ENCODE data around the gene ZNF335. TPM values are rescaled to one million over a fixed set of nuclear protein-coding genes. Genes with fewer than 3 reads are reported as not detected.

The ZNF335 gene
- total and polyA plus RNA-seq, 8 donors, result 15.3 to 23.3 (median 16.7) TPM

DNA sequence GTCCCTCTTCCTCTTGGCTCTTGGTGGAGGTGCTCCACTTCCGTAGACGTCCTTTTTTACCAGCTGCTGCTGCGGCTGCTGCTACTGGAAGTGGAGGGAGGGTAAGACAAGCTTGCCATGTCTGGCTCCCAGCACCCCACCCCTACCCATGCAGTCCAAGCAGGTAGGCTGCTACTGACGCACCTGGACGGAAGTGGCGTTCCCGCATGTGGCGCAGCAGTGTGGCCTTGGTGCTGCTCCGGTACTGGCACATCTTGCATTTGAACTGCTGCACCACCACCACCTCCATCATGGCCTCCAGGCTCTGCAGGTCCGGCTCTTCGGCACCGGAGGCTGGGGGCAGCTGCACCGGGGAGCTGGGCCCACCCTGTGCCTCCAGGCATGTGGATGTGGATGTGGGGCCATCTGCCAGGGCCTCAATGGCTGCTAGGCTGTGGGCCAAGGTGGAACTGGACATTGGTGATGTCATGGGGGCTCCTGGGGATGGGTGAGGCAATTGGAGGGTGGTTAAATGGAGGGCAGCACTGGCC, 4.4 kb downstream of the ZNF335 start:
- ATAC-seq (no peak), DNase-seq (peak in 1 of 4 donors; percentile 27)
- Histone ChIP-seq H3K27ac (no peak overlapping the region), H3K4me3 (no peak overlapping the region), H3K27me3 (no peaks in the 10 kb centered on the region), H3K4me1 (peaks cover 15 to 31% of the 10 kb centered on the region in 2 donors), H3K36me3 (peaks cover 0 to 75% of the 10 kb centered on the region in 2 donors), H3K9me3 (no peaks in the 10 kb centered on the region)
- TF ChIP-seq, protein P1, sequence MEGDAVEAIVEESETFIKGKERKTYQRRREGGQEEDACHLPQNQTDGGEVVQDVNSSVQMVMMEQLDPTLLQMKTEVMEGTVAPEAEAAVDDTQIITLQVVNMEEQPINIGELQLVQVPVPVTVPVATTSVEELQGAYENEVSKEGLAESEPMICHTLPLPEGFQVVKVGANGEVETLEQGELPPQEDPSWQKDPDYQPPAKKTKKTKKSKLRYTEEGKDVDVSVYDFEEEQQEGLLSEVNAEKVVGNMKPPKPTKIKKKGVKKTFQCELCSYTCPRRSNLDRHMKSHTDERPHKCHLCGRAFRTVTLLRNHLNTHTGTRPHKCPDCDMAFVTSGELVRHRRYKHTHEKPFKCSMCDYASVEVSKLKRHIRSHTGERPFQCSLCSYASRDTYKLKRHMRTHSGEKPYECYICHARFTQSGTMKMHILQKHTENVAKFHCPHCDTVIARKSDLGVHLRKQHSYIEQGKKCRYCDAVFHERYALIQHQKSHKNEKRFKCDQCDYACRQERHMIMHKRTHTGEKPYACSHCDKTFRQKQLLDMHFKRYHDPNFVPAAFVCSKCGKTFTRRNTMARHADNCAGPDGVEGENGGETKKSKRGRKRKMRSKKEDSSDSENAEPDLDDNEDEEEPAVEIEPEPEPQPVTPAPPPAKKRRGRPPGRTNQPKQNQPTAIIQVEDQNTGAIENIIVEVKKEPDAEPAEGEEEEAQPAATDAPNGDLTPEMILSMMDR (IDR thresholded peaks at IDR 0.05), result no peak
- intact Hi-C loops (cut with DNase I), result no loop called here

DNA sequence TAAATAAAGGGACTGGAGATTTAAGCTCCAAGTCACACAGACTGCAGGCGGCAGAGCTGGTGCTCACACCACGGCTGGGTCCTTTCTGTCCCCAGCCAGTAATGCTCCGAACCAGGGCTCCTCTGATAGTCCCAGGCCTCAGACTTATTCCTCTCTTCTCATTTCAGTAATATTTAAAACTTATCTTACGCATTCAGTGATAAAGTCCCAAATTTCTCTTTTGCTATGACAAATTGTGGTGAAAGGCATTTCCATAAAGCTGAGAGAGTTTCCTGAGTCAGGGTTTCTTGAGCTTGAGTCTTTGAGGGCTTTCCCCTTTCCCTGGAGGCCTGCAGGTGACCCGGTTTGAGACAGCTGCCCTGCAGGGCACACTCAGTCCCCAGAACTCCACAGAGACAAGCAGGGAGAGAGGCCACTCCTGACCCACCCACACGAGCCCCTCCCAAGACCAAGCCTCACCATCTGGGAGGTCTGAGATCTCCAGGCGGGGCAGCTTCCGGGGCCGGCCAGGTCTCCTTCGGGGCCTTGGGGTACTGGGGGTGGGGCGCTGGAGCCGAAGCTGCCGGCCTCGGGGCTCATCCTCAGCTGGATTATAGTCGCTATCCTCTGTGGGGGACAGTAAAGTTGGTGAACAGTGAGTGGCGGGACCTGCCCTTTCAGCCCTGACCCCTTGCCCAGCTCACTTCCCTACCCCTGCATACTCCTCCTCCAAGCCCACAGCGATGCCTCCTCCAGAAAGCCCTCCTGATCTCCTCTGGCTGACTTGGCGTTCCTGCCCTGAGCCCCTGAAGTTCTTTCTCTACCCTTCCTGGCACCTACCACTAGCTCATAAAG, 6.6 kb downstream of the ZNF335 start:
- Histone ChIP-seq H3K36me3 (peaks cover 0 to 98% of the 10 kb centered on the region in 2 donors), H3K27me3 (no peaks in the 10 kb centered on the region), H3K4me3 (no peak overlapping the region), H3K27ac (no peak overlapping the region), H3K9me3 (no peaks in the 10 kb centered on the region), H3K4me1 (peaks cover 9 to 19% of the 10 kb centered on the region in 2 donors)
- intact Hi-C loops (cut with DNase I), result no loop called here
- DNase-seq (peak in 1 of 4 donors; percentile 22), ATAC-seq (no peak)
- TF ChIP-seq, protein P1 (IDR thresholded peaks at IDR 0.05), result no peak

DNA sequence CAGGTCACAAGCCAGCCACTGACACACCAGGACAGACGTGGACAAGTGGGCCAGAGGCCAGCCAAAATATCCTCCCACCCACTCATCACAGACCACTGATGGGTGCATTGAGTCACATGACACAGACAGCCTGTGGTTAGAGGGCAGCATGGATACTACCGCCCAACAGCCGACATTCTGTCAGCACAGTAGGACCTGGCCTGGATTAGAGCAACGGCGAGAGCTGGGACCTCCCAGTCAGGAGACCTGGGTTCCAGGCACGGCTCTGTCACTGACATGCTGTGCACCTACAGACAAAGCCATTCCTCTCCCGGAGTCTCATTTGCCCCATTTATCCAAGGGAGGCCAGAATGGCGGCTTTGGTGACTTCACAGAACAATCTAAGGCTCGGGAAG, 8.0 kb downstream of the ZNF335 start:
- intact Hi-C loops (cut with DNase I), result no loop called here
- Histone ChIP-seq H3K9me3 (no peaks in the 10 kb centered on the region), H3K27ac (no peak overlapping the region), H3K36me3 (peaks cover 0 to 100% of the 10 kb centered on the region in 2 donors), H3K4me3 (no peak overlapping the region), H3K4me1 (peaks cover 0 to 5% of the 10 kb centered on the region in 2 donors), H3K27me3 (no peaks in the 10 kb centered on the region)
- TF ChIP-seq, protein P1 (IDR thresholded peaks at IDR 0.05), result no peak
- DNase-seq (no peak), ATAC-seq (no peak)

DNA sequence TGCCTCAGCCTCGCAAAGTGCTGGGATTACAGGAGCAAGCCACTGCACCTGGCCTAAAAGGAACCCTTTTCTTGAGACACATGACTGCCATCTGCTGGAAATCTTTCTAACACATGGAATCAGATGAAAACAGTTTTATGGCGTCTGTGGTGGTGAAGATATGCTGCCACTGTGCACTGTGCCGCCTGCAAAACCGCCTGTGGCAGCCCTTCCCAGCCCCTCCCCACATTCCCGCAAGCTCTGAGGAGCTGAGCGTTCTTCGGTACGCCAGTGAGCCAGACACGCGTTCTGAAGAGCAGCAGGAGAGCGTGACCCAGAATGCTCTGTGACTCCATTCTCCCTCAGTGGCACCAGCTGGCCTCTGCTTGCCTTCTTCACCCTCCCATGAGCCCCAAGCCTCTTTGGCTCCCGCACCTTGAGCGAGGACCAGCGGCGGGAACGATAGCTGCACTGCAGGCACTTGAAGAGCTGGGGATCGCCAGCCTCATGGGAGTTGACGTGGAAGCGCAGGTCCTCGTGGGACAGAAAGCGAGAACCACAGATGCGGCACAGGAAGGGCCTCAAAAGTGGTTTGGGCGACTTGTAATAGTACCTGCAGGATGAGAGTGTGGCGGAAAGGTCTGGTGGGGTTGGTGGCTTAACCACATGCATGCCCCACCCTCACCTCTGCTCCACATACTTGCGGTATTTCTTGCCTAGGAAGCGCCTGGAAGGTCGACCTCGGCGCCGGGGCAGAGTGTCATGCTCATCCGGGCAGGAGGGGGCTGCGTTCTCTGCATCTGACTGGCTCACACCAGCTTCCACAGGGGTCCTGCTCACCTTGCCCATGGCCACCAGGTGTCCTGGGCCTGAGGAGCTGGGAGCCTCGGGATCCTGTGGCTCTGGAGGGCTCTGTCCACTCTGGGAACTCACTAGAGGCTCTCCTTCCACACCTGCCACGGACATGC, 8.7 kb downstream of the ZNF335 start:
- no peaks in the 10 kb centered on the region for H3K4me1 ChIP-seq
- no peaks in the 10 kb centered on the region for H3K27me3 ChIP-seq
- H3K36me3 ChIP-seq, result peaks cover 0 to 100% of the 10 kb centered on the region in 2 donors
- TF ChIP-seq, protein P1 (IDR thresholded peaks at IDR 0.05), result peak in 1 of 2 donors; percentile 27
- no peak overlapping the region for H3K4me3 ChIP-seq
- H3K27ac ChIP-seq, result no peak overlapping the region
- ATAC-seq (peak; percentile 46), DNase-seq (peak in 2 of 4 donors; percentile 31 to 39)
- intact Hi-C loops (cut with DNase I), result no loop called here
- H3K9me3 ChIP-seq, result no peaks in the 10 kb centered on the region
